WTC11 (cell line): ENCODE measurements around the gene ITGB3. TPM values are rescaled to one million over a fixed set of nuclear protein-coding genes. Genes with fewer than 3 reads are reported as not detected.
A peak's percentile ranks its signal among the peaks of the same experiment; 100 is the strongest.

ENCODE experiments used
- ATAC-seq: fragments of 200-7000 bp; cut with Tn5 transposase; 2 replicates; pipeline ENCODE4 v1.10.0; 2021; ENCODE audit warnings: mild to moderate bottlenecking, moderate library complexity
- Bru-seq: library from RNA; stranded (reverse); fragments of 400-500 nt; gene quantifications from one replicate; lab custom pipeline; 2021; lab: Mats Ljungman, UMichigan
- CTCF ChIA-PET: fragments of 300-600 bp; sonication (Branson Sonifier 250); formaldehyde crosslinking; loops from one replicate; lab custom pipeline; 2021; ENCODE audit warnings: antibody characterized with exemption; lab: Charles Lee
- POLR2A ChIA-PET: fragments of 350-600 bp; sonication (Branson Sonifier 250); formaldehyde crosslinking; loops from one replicate; lab custom pipeline; 2021; ENCODE audit warnings: antibody characterized with exemption; lab: Charles Lee
- DNase-seq: peaks from one replicate; pipeline ENCODE4 v3.0.0; 2021; ENCODE audit warnings: low spot score
- H3K27ac Mint-ChIP-seq: 2 replicates; pipeline ENCODE4 v1.8.0; 2021; ENCODE audit warnings: mixed read lengths
- H3K27me3 Mint-ChIP-seq: 2 replicates; pipeline ENCODE4 v1.8.0; 2021; ENCODE audit warnings: low read depth, mild to moderate bottlenecking, moderate library complexity, mixed read lengths
- H3K36me3 Mint-ChIP-seq: 2 replicates; pipeline ENCODE4 v1.8.0; 2021; ENCODE audit warnings: mixed read lengths
- H3K4me1 Mint-ChIP-seq: 2 replicates; pipeline ENCODE4 v1.8.0; 2022; ENCODE audit warnings: mixed read lengths
- H3K4me3 Mint-ChIP-seq: 2 replicates; pipeline ENCODE4 v1.8.0; 2021; ENCODE audit warnings: mild to moderate bottlenecking, moderate library complexity, mixed read lengths
- H3K9me3 Mint-ChIP-seq: 2 replicates; pipeline ENCODE4 v1.8.0; 2021; ENCODE audit warnings: mixed read lengths
- ESRRA ChIP-seq: sonication (generic); formaldehyde crosslinking; IDR thresholded peaks from 2 replicates; pipeline ENCODE4 v1.8.1; 2022; ENCODE audit warnings: mild to moderate bottlenecking, missing genetic modification reagents, borderline replicate concordance
- FOXK1 ChIP-seq: sonication (generic); formaldehyde crosslinking; IDR thresholded peaks from 2 replicates; pipeline ENCODE4 v1.8.0; 2022; ENCODE audit warnings: mild to moderate bottlenecking, moderate library complexity, missing genetic modification reagents
- JUN ChIP-seq: sonication (generic); formaldehyde crosslinking; IDR thresholded peaks from 2 replicates; pipeline ENCODE4 v1.8.0; 2023; ENCODE audit warnings: mild to moderate bottlenecking, missing genetic modification reagents
- MXD4 ChIP-seq: fragments of 250-450 bp; sonication (Bioruptor Pico); IDR thresholded peaks from 2 replicates; pipeline ENCODE4 v1.8.0; 2021; ENCODE audit warnings: mild to moderate bottlenecking, moderate library complexity, borderline replicate concordance
- NR1H2 ChIP-seq: sonication (generic); formaldehyde crosslinking; IDR thresholded peaks from 2 replicates; pipeline ENCODE4 v1.9.0; 2021; ENCODE audit warnings: mild to moderate bottlenecking, moderate library complexity, missing genetic modification reagents
- OVOL2 ChIP-seq: fragments of 250-450 bp; sonication (Bioruptor Pico); IDR thresholded peaks from 2 replicates; pipeline ENCODE4 v1.9.0; 2021; ENCODE audit warnings: mild to moderate bottlenecking, borderline replicate concordance
- TP53 ChIP-seq: sonication (generic); formaldehyde crosslinking; IDR thresholded peaks from 2 replicates; pipeline ENCODE4 v1.8.1; 2023; ENCODE audit warnings: mild to moderate bottlenecking, missing genetic modification reagents
- ZBTB21 ChIP-seq: sonication (generic); formaldehyde crosslinking; IDR thresholded peaks from 2 replicates; pipeline ENCODE4 v1.8.1; 2023; ENCODE audit warnings: mild to moderate bottlenecking, missing genetic modification reagents, borderline replicate concordance
- ZMAT4 ChIP-seq: fragments of 250-450 bp; sonication (Bioruptor Pico); IDR thresholded peaks from 2 replicates; pipeline ENCODE4 v1.9.0; 2021; ENCODE audit warnings: mild to moderate bottlenecking
- ZNF317 ChIP-seq: sonication (generic); formaldehyde crosslinking; IDR thresholded peaks from 2 replicates; pipeline ENCODE4 v1.8.1; 2023; ENCODE audit warnings: low read depth, mild to moderate bottlenecking, moderate library complexity, missing genetic modification reagents, borderline replicate concordance
- ZNF416 ChIP-seq: fragments of 250-450 bp; sonication (Bioruptor Pico); IDR thresholded peaks from 2 replicates; pipeline ENCODE4 v1.9.0; 2021; ENCODE audit warnings: mild to moderate bottlenecking, inconsistent platforms
- ZNF532 ChIP-seq: fragments of 250-450 bp; sonication (Bioruptor Pico); IDR thresholded peaks from 2 replicates; pipeline ENCODE4 v1.9.0; 2021; ENCODE audit warnings: mild to moderate bottlenecking, borderline replicate concordance
- long read RNA-seq, 3 experiments: library from RNA in 1 of 3; library from capped mRNA in 1 of 3; library from polyadenylated mRNA in 1 of 3; unstranded in 2 of 3; stranded (forward) in 1 of 3; transcript quantifications; one replicate each; pipeline ENCODE4 v2.0.0, GENCODE V29; 2021
- total RNA-seq: library from RNA; stranded (reverse); gene quantifications from 3 replicates; pipeline ENCODE4 v1.2.3, GENCODE V29; 2021
- TF ChIP-seq, protein P1 (sequence below): sonication (generic); formaldehyde crosslinking; IDR thresholded peaks from 2 replicates; pipeline ENCODE4 v1.8.1; 2023; ENCODE audit warnings: mild to moderate bottlenecking, moderate library complexity, missing genetic modification reagents
- TF ChIP-seq, protein P2 (sequence below): fragments of 250-450 bp; sonication (Bioruptor Pico); IDR thresholded peaks from 2 replicates; pipeline ENCODE4 v1.9.0; 2021; ENCODE audit warnings: mild to moderate bottlenecking
- TF ChIP-seq, protein P3 (sequence below): sonication (generic); formaldehyde crosslinking; IDR thresholded peaks from 2 replicates; pipeline ENCODE4 v1.8.1; 2023; ENCODE audit warnings: mild to moderate bottlenecking, missing genetic modification reagents
- TF ChIP-seq, protein P4 (sequence below): sonication (generic); formaldehyde crosslinking; IDR thresholded peaks from 2 replicates; pipeline ENCODE4 v1.8.1; 2022; ENCODE audit warnings: mild to moderate bottlenecking, missing genetic modification reagents, moderate library complexity, borderline replicate concordance
- TF ChIP-seq, protein P5 (sequence below): sonication (generic); formaldehyde crosslinking; IDR thresholded peaks from 2 replicates; pipeline ENCODE4 v1.8.0; 2023; ENCODE audit warnings: missing genetic modification reagents, mild to moderate bottlenecking, borderline replicate concordance

Gene ITGB3
- total RNA-seq = 0.04 to 0.14 TPM (median 0.09 TPM) in 3 replicates
- percentile 17 among the genes with signal in this experiment for Bru-seq, nascent RNA
- long read RNA-seq, experiment 1 = 0 reads
- long read RNA-seq, experiment 2, partial matches to known transcripts = 1 of 1 reads
- long read RNA-seq, experiment 2, other reads (novel, unspliced or antisense) = 0 of 1 reads
- long read RNA-seq, experiment 3 = 0 reads

- ATAC-seq = peak; percentile 88
- ChIA-PET CTCF (interaction anchor here (0.5 to 2.9 kb wide), 5 partner anchors 22 to 61 kb away, joined by 3 to 11 read pairs (median 4); no protein-coding TSS in a partner anchor), POLR2A (interaction anchor here (0.6 kb wide), 1 partner anchor 98 kb away, joined by 7 read pairs; no protein-coding TSS in a partner anchor)
- H3K36me3 Mint-ChIP-seq = no peaks in the 10 kb centered on the region
- peaks cover 50% of the 10 kb centered on the region for H3K4me1 Mint-ChIP-seq
- H3K27ac Mint-ChIP-seq = no peak within 1 kb of the TSS
- peak within 1 kb of the TSS; percentile 99 for H3K4me3 Mint-ChIP-seq
- H3K9me3 Mint-ChIP-seq = peaks cover 4% of the 10 kb centered on the region; the same call in 1 of the 2 replicates
- DNase-seq = peak; percentile 81
- H3K27me3 Mint-ChIP-seq = peaks cover 61% of the 10 kb centered on the region
- TF ChIP-seq MXD4 (CRISPR knock-in tag) (no peak), OVOL2 (no peak), ESRRA (CRISPR knock-in tag) (no peak), ZNF416 (CRISPR knock-in tag) (no peak), NR1H2 (CRISPR knock-in tag) (no peak), ZMAT4 (CRISPR knock-in tag) (no peak), ZNF317 (no peak), FOXK1 (CRISPR knock-in tag) (no peak), JUN (no peak), ZBTB21 (CRISPR knock-in tag) (no peak), ZNF532 (CRISPR knock-in tag) (no peak), TP53 (CRISPR knock-in tag) (0 out of 2 replicates have a peak, but pooled peaks have one; percentile 58)
- TF ChIP-seq, protein P1, sequence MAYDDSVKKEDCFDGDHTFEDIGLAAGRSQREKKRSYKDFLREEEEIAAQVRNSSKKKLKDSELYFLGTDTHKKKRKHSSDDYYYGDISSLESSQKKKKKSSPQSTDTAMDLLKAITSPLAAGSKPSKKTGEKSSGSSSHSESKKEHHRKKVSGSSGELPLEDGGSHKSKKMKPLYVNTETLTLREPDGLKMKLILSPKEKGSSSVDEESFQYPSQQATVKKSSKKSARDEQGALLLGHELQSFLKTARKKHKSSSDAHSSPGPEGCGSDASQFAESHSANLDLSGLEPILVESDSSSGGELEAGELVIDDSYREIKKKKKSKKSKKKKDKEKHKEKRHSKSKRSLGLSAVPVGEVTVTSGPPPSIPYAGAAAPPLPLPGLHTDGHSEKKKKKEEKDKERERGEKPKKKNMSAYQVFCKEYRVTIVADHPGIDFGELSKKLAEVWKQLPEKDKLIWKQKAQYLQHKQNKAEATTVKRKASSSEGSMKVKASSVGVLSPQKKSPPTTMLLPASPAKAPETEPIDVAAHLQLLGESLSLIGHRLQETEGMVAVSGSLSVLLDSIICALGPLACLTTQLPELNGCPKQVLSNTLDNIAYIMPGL = peak; percentile 79; the same call in 1 of the 2 replicates
- TF ChIP-seq, protein P2, sequence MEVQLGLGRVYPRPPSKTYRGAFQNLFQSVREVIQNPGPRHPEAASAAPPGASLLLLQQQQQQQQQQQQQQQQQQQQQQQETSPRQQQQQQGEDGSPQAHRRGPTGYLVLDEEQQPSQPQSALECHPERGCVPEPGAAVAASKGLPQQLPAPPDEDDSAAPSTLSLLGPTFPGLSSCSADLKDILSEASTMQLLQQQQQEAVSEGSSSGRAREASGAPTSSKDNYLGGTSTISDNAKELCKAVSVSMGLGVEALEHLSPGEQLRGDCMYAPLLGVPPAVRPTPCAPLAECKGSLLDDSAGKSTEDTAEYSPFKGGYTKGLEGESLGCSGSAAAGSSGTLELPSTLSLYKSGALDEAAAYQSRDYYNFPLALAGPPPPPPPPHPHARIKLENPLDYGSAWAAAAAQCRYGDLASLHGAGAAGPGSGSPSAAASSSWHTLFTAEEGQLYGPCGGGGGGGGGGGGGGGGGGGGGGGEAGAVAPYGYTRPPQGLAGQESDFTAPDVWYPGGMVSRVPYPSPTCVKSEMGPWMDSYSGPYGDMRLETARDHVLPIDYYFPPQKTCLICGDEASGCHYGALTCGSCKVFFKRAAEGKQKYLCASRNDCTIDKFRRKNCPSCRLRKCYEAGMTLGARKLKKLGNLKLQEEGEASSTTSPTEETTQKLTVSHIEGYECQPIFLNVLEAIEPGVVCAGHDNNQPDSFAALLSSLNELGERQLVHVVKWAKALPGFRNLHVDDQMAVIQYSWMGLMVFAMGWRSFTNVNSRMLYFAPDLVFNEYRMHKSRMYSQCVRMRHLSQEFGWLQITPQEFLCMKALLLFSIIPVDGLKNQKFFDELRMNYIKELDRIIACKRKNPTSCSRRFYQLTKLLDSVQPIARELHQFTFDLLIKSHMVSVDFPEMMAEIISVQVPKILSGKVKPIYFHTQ (CRISPR knock-in tag) = no peak
- TF ChIP-seq, protein P3, sequence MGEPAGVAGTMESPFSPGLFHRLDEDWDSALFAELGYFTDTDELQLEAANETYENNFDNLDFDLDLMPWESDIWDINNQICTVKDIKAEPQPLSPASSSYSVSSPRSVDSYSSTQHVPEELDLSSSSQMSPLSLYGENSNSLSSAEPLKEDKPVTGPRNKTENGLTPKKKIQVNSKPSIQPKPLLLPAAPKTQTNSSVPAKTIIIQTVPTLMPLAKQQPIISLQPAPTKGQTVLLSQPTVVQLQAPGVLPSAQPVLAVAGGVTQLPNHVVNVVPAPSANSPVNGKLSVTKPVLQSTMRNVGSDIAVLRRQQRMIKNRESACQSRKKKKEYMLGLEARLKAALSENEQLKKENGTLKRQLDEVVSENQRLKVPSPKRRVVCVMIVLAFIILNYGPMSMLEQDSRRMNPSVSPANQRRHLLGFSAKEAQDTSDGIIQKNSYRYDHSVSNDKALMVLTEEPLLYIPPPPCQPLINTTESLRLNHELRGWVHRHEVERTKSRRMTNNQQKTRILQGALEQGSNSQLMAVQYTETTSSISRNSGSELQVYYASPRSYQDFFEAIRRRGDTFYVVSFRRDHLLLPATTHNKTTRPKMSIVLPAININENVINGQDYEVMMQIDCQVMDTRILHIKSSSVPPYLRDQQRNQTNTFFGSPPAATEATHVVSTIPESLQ (CRISPR knock-in tag) = no peak
- TF ChIP-seq, protein P4, sequence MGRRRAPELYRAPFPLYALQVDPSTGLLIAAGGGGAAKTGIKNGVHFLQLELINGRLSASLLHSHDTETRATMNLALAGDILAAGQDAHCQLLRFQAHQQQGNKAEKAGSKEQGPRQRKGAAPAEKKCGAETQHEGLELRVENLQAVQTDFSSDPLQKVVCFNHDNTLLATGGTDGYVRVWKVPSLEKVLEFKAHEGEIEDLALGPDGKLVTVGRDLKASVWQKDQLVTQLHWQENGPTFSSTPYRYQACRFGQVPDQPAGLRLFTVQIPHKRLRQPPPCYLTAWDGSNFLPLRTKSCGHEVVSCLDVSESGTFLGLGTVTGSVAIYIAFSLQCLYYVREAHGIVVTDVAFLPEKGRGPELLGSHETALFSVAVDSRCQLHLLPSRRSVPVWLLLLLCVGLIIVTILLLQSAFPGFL (CRISPR knock-in tag) = no peak
- TF ChIP-seq, protein P5, sequence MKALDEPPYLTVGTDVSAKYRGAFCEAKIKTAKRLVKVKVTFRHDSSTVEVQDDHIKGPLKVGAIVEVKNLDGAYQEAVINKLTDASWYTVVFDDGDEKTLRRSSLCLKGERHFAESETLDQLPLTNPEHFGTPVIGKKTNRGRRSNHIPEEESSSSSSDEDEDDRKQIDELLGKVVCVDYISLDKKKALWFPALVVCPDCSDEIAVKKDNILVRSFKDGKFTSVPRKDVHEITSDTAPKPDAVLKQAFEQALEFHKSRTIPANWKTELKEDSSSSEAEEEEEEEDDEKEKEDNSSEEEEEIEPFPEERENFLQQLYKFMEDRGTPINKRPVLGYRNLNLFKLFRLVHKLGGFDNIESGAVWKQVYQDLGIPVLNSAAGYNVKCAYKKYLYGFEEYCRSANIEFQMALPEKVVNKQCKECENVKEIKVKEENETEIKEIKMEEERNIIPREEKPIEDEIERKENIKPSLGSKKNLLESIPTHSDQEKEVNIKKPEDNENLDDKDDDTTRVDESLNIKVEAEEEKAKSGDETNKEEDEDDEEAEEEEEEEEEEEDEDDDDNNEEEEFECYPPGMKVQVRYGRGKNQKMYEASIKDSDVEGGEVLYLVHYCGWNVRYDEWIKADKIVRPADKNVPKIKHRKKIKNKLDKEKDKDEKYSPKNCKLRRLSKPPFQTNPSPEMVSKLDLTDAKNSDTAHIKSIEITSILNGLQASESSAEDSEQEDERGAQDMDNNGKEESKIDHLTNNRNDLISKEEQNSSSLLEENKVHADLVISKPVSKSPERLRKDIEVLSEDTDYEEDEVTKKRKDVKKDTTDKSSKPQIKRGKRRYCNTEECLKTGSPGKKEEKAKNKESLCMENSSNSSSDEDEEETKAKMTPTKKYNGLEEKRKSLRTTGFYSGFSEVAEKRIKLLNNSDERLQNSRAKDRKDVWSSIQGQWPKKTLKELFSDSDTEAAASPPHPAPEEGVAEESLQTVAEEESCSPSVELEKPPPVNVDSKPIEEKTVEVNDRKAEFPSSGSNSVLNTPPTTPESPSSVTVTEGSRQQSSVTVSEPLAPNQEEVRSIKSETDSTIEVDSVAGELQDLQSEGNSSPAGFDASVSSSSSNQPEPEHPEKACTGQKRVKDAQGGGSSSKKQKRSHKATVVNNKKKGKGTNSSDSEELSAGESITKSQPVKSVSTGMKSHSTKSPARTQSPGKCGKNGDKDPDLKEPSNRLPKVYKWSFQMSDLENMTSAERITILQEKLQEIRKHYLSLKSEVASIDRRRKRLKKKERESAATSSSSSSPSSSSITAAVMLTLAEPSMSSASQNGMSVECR (CRISPR knock-in tag) = no peak
Observed at GRCh38 chr17:47253541-47254402, at the start of gene ITGB3. TSS of gene ITGB3 (plus strand) at chr17:47253827. CDS start at chr17:47253862, 35 bp downstream.
